ENCODE results near the gene MACROH2A1. TPM values are rescaled to one million over a fixed set of nuclear protein-coding genes. Genes with fewer than 3 reads are reported as not detected.

MACROH2A1 gene
- total and polyA plus RNA-seq, 2 of the 4 experiments (the other 2 are of a cell fraction), result 122 to 126 TPM

GRCh38 chr5:135430135-135430437, 31.1 kb upstream of the MACROH2A1 start:
- Histone ChIP-seq H3K4me1 (ENCODE audit: control insufficient read depth, insufficient read depth, low read length) (peaks cover 14% of the 10 kb centered on the region), H3K79me1 (ENCODE audit: low read depth in 1 of 2, low read length in 2 of 2) (no peaks in the 10 kb centered on the region), H3K56ac (ENCODE audit: extremely low read depth, insufficient read depth, low read length) (no peak overlapping the region), H4K20me1 (ENCODE audit: insufficient read depth, low read length) (0 out of 2 replicates have a peak, but pooled peaks cover 3% of the 10 kb centered on the region), H2AK9ac (replicated peaks; ENCODE audit: low read depth, low read length, poor library complexity) (no peak overlapping the region), H3K27me3 (ENCODE audit: control insufficient read depth, insufficient read depth, low read length) (no peaks in the 10 kb centered on the region), H3K4ac (ENCODE audit: low read depth, low read length) (no peak overlapping the region), H2AK5ac (ENCODE audit: low read depth, low read length) (no peak overlapping the region), H3K23ac (ENCODE audit: low read depth, low read length) (no peak overlapping the region), H4K5ac (ENCODE audit: low read depth, low read length) (no peak overlapping the region), H3K18ac (ENCODE audit: low read depth, low read length) (no peak overlapping the region), H2BK120ac (ENCODE audit: low read depth, low read length) (no peak overlapping the region), H3K9me3 (ENCODE audit: control insufficient read depth, insufficient read depth, low read length) (peaks cover 5% of the 10 kb centered on the region), H2BK5ac (ENCODE audit: low read depth, low read length, poor library complexity, severe bottlenecking) (no peak overlapping the region), H3K4me2 (ENCODE audit: low read depth, low read length) (no peak overlapping the region), H3K14ac (replicated peaks; ENCODE audit: low read depth, low read length) (no peak overlapping the region), H2AFZ (replicated peaks; ENCODE audit: low read length, poor library complexity) (no peak overlapping the region), H3K9ac (ENCODE audit: low read depth, low read length) (no peak overlapping the region), H4K8ac (ENCODE audit: low read depth in 2 of 2, low read length in 2 of 2) (no peak overlapping the region), H3K36me3 (ENCODE audit: control insufficient read depth, insufficient read depth, low read length) (no peaks in the 10 kb centered on the region), H4K91ac (ENCODE audit: insufficient read depth, low read depth, low read length) (no peak overlapping the region), H3K9me1 (ENCODE audit: insufficient read depth, low read length) (peaks cover 8% of the 10 kb centered on the region), H3K4me3 (ENCODE audit: insufficient read depth, low read depth, low read length) (no peak overlapping the region), H2BK15ac (ENCODE audit: low read depth, low read length) (no peak overlapping the region), H3K27ac (ENCODE audit: insufficient read depth, low read length) (no peak overlapping the region), H2BK20ac (ENCODE audit: low read depth, low read length) (no peak overlapping the region)
- POLR2A ChIA-PET (ENCODE audit: unreplicated experiment), result interaction anchor here (0.6 kb wide), 1 partner anchor 398 kb away, joined by 16 read pairs; no protein-coding TSS in a partner anchor
- intact Hi-C loops (cut with micrococcal nuclease) (loop anchor here (10.0 kb wide), 1 partner anchor 225 kb away; no protein-coding TSS in a partner anchor), in situ Hi-C loops (cut with MboI; ENCODE audit: low sequenced_read_pairs) (no loop called here), dilution Hi-C loops (cut with HindIII; ENCODE audit: low sequenced_read_pairs, unreplicated experiment) (no loop called here)
- DNase-seq (no peak), ATAC-seq (ENCODE audit: low read depth) (no peak)
- 100% methylated on average over 5 of the region's 7 CpGs; no CpG with 5 or more reads in 1 of the 2 experiments for WGBS, 2 experiments (ENCODE audit: extremely low coverage in 2 of 2, insufficient read length in 1 of 2)
- no TSS peak for BruUV-seq (replicated peaks)
- TF ChIP-seq BHLHE40 (IDR thresholded peaks at IDR 0.05; ENCODE audit: low read depth, low read length), result no peak
- TF ChIP-seq MAFK (IDR thresholded peaks at IDR 0.05; ENCODE audit: low read depth, low read length), result no peak
- no peak for TF ChIP-seq USF2 (IDR thresholded peaks at IDR 0.05; ENCODE audit: low read depth, low read length)
- TF ChIP-seq CHD1 (IDR thresholded peaks at IDR 0.05; ENCODE audit: low read depth, low read length), result no peak
- TF ChIP-seq MXI1 (IDR thresholded peaks at IDR 0.05; ENCODE audit: borderline replicate concordance, low read depth, low read length), result no peak
- no peak for TF ChIP-seq CEBPB (IDR thresholded peaks at IDR 0.05; ENCODE audit: low read depth, low read length)
- no peak for TF ChIP-seq POLR2A (IDR thresholded peaks at IDR 0.05; ENCODE audit: low read depth, low read length)
- no peak for TF ChIP-seq MAZ (IDR thresholded peaks at IDR 0.05; ENCODE audit: borderline replicate concordance, low read depth, low read length)
- no peak for TF ChIP-seq FOS (IDR thresholded peaks at IDR 0.05; ENCODE audit: low read depth, low read length)
- no peak for TF ChIP-seq ELK1 (IDR thresholded peaks at IDR 0.05; ENCODE audit: borderline replicate concordance, low read depth, low read length)
- TF ChIP-seq NFE2L2 (IDR thresholded peaks at IDR 0.05; ENCODE audit: low read depth, low read length), result no peak
- no peak for TF ChIP-seq RAD21 (IDR thresholded peaks at IDR 0.05; ENCODE audit: low read length)
- no peak for TF ChIP-seq RFX5 (IDR thresholded peaks at IDR 0.05; ENCODE audit: low read depth, low read length)
- no peak for TF ChIP-seq CTCF (conservative IDR thresholded peaks at IDR 0.05; ENCODE audit: low read depth, low read length)
- TF ChIP-seq RCOR1 (IDR thresholded peaks at IDR 0.05; ENCODE audit: insufficient replicate concordance, low read length), result no peak
- TF ChIP-seq SMC3 (IDR thresholded peaks at IDR 0.05; ENCODE audit: low read depth, low read length), result no peak
- CTCF ChIA-PET, result no interaction called here

All from IMR-90 (cell line).